NCI-H774 (cell line): Measurements from ENCODE around the gene MYOZ1.
"Not testable (repeated sequence)": the region's sequence is repeated elsewhere in the genome, so short reads cannot be mapped to it uniquely, and the experiment has no call there.

Experiments used
- DNase-seq: peaks from one replicate; lab custom pipeline; 2025; lab: John Stamatoyannopoulos, UW

The MYOZ1 gene, protein sequence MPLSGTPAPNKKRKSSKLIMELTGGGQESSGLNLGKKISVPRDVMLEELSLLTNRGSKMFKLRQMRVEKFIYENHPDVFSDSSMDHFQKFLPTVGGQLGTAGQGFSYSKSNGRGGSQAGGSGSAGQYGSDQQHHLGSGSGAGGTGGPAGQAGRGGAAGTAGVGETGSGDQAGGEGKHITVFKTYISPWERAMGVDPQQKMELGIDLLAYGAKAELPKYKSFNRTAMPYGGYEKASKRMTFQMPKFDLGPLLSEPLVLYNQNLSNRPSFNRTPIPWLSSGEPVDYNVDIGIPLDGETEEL

DNA sequence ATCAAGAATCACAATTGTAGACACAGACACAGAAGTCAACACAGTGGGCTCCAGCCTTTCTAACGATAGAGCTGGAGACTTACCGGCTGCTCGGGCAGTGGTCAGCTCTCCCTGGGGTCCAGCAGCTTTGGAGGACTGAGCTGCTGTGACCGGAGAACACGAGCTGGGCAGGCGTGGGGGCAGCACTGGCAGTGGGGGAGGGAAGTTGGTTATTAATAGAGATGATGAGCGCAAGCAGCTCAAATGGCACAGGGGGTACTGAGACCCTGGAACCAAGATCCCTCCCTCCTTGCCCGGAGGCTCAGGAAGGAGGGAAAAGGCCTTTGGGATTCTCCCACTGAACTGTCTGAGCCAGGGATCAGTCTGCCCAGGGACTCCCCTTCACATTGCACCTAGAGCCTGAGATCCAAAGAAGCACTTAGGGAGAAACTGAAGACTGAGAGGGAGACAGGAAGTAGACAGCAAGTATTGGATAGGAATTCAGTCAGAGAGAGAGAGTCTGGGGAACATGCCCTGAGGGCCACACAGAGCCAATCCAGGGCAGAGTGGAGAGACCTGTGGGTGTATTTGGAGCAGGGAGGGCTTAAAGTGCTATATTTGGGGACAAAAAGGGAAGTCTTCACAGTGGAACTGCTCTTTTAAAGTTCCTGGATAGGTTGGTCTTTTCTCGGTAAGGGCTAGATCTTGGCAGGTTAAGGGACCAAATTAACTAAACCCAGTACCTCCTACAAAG, at the start of gene MYOZ1:
TSS of gene MYOZ1 (minus strand) at position 147 of the 733 bp plus-strand sequence. CDS start 1,457 bp downstream, outside the sequence.
- DNase-seq: no peak

DNA sequence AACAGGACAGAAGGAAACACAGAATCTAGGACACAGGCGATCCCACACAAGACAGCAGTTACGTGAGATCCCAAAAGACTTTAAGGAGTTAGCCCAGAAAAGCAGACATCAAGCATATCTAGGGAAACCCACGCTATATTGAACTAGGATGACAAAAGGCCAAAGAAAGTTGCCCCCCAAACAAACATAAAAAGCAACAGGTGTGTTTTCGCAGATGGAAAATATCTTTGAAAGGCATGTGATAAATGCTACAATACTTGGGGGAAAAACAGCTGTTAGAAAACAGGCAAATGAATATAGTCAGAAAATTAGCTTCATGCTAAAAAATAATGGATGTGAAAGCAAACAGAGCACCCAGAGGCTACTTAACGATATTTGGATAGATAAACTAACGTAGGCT, 49.5 kb upstream of the MYOZ1 start:
- DNase-seq: not testable (repeated sequence)

DNA sequence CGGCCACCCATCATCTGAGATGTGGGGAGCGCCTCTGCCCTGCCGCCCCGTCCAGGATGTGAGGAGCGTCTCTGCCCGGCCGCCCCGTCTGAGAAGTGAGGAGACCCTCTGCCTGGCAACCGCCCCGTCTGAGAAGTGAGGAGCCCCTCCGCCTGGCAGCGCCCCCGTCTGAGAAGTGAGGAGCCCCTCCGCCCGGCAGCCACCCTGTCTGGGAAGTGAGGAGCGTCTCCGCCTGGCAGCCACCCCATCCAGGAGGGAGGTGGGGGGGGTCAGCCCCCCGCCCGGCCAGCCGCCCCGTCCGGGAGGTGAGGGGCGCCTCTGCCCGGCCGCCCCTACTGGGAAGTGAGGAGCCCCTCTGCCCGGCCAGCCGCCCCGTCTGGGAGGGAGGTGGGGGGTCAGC, 48.3 kb upstream of the MYOZ1 start:
- DNase-seq: not testable (repeated sequence)

DNA sequence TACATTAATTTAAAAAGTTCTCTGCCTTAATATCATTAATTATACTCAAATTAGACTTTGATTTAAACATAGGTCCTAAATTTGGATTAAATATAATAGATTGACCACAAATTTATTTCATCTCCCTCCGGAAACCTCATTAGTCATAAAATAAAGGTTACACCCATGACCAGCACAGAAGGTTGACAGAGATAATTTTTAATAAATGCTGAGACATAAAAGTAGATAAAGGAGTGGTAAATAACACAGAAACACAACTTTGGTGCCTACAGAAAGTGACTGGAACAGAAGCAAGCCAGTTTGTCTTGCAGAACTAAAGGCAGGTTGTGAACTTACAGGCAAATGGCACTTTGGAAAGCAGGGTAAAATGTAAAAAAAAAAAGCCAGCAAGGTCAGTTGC, 46.4 kb upstream of the MYOZ1 start:
- DNase-seq: not testable (repeated sequence)

DNA sequence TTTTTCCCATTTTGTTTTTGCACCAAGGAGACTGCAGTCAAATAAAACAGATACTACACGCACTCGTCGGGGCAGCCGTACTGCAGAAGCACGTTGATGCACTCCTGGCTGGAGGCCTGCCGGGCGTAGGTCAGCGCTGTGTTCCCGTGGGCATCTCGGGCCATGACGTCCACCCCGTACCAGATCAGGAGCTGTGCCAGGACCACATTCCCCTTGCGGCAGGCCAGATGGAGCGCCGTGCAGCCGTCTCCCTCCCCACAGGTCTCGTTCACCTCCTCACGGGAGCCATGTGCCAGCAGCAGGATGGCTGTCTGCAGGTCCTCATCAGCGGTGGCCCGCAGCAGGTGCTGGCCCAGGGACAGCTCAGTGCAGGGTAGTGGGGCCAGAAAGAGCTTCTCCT, 33.3 kb upstream of the MYOZ1 start:
- not testable (repeated sequence) for DNase-seq

DNA sequence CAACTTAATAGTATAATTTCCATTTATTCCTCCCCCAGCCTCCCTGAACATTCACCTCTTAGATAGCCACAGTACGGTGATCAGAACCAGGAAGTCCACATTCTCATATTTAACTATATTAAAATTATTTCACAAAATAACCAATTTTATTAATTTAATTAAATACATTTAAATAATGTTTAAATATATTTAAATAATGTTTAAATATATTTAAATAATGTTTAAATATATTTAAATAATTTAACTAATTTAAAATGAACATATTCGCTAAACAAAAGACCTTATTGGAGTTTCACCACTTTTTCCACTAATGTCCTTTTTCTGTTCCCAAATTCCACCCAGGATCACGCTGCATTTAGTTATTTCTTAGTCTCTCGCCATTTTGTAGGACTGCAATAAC, 27.1 kb upstream of the MYOZ1 start:
- DNase-seq: not testable (repeated sequence)

DNA sequence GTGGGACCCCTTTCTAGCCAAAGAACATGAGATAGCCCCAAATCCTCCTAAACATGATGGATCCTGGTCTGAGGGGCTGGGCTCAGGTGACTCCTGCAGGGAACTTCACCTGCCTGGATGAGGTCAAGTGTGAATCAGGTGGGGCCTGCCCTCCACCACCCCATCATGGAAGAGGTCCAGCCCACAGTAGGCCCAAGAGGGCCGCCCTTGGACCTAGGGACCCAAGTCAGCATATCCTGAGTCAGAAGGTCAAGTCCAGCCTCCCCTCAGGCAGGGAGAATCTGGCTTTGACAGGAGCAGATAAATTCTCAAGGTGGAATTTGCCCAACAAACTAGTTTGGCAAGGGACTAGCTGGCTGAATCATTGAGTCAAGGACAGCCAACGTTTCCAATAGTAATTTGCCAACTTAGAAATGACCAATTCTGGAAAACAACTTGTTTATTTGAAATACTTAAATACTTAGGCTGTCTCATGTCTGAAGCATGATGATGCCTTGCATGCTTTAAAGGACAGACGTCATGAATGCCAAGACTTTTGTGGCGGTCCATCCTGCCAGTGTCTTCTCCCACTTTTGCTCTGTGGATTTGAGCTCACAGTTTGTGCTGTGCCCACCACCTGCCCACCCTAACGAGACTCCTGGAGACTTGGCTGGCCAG, 25.0 kb upstream of the MYOZ1 start:
- not testable (repeated sequence) for DNase-seq

DNA sequence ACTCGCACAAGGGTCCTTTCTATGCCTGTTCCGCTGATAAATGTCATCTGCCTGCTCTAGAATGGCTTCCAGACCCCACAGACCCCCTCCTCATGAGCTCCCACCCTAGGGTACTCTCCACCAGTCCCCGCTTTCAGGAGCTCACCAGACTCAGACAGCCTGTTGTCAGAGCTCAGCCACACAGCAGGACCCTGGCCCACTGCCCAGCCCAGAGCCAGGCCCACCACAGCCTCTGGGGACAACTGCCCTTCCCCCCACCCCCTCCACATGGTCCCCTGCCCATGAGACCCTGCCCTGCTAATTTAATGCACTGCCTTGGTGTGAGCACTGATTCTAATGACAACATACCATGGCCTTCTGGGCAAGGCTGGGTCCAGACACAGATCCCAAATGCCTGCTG, 24.3 kb upstream of the MYOZ1 start:
- not testable (repeated sequence) for DNase-seq

DNA sequence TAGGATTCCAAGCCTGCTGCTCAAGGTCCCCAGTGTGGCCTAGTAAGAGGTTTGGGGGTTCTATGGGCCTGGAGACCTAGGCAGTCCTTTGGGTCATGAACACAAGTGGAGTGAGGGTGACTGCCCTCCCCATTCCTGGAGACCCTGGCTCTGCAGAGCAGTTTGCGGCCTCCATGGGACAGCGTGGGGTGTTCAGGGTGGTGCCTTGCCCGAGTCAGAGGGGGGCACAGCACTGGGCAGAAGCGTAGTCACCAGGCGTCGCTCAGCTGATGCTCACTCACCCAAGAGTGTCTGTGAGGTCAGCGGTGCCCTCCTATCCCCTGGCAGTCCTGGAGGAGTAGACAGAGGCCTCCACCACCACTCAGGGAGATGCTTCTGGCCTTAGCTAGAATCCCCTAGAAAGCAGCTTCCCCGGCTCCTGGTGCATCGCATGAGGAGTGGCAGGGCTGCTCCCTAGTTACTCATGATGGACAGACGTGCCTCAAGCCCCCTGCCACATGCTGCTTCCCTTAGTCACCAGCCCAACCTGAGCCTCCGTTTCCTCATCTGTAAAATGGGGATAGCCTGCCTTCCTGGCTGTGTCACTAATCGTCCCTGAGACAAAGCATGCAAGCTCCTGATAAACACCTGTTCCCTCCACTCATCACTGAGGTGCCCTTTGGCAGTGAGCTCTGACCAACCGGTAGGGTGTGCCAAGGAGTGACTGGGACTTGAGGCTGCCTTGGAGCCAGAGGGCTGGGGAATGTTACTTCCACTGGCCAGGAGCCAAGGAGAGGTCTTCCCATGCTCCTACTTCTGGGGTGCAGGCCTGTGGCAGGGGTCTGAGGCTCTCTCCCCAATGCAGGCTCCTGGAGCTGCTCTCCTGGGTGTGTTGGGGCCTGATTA, 23.1 kb upstream of the MYOZ1 start:
- DNase-seq: not testable (repeated sequence)

DNA sequence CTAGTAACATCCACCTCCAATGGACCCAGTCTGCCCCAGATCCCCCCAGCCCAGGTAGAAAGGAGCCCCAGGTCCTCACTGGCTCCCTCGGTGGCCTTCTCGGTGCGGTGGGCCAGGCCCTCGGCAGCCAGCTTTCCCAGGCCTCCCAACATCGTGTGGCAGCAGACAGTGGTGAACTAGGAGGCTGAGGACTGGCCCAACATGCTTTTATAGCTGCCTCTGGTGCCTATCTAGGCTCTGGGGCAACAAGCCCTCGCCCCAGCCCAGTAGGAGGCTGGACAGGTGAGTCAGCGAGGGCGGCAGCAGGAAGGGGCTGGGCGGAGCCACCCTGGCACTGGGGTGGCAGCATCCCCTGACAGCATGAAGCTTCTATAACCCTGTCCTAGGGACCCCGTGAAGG, 22.3 kb upstream of the MYOZ1 start:
- DNase-seq: not testable (repeated sequence)

DNA sequence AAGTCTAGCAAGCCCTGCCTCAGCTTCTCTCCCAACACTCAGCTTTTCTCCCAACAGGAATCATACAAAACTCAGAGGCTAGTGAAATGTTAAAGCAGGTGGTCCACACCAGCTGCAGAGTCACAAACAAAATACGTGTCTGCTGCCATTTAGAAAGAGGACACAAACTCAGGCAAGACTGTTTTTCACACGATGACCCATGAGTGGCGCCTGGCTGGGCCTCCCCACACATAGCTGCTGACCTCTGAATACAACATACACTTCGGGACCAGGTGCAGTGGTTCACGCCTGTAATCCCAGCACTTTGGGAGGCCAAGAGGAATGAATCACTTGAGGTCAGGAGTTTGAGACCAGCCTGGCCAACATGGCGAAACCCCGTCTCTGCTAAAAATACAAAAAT, 21.4 kb upstream of the MYOZ1 start:
- DNase-seq: not testable (repeated sequence)

DNA sequence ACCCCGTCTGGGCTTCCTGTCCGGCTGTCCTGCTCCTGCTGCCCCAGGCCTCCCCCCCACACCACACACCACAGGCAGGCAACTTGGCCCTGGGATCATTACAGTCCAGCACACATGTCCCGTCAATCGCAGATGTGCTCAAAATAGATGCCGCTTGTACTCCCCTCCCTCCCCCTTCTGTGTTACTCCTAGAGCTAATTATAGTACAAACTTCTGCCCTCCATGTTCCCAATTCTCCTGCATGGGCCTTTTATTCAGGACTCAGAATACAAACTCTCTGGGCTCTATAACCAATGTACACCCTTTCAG, 14.7 kb upstream of the MYOZ1 start, which contains the start of gene SYNPO2L:
TSS of gene SYNPO2L (minus strand) at position 40 of the 309 bp plus-strand sequence. CDS start 107 bp downstream, outside the sequence.
- no peak for DNase-seq

DNA sequence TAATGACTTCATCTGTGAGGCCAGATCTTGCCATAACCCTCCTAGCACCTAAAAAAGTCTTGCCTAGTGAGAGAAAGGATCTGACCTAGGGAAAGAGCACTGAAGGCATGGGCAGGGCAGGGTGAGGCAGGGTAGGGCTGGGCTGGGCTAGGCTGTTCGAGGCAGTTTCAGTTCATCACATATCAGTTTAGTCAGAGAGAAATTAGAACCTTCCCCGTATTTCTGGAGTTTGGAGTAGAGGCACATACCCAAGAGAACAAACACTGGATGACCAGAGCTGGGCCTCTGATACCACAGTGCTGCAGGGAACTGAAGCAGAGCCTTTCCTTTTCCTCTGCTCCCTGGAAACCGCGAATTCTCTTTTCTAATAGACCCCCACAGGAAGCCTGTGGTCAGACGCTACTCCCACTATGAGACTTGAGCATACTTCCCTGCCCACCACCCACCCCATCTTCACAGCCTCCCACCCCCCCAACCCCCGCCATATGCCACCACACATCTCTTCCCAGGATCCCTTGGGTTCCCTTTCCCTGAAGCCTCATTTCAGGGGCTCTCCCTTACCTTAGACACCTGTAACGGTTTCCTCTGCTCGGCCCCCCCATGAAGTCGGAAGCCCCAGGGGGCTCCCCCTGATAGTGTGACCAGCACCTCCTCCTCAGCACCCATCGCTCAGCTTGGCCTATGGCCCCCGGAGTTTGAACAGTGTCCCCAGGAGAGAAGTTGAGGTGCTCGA, 14.1 kb upstream of the MYOZ1 start:
- DNase-seq: no peak

DNA sequence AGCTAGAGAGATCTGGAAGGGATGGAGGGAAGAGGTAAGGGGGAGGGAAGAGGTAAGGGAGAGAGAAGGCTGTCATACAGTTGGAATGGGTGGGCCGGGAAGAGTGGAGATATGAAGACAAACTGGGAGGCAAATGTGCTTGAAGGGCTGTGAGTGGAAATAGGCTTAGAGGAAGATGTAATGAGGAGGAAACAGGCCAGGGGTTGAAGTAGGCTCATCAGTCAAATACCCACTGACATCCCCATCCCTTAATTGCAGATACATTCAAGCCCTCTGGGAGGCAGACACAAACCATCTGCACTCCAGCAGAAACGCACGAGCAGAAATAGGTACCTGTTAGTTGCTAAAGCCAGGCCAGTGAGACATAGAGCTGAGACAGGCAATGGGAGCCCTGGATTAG, 12.4 kb upstream of the MYOZ1 start:
- DNase-seq: no peak

DNA sequence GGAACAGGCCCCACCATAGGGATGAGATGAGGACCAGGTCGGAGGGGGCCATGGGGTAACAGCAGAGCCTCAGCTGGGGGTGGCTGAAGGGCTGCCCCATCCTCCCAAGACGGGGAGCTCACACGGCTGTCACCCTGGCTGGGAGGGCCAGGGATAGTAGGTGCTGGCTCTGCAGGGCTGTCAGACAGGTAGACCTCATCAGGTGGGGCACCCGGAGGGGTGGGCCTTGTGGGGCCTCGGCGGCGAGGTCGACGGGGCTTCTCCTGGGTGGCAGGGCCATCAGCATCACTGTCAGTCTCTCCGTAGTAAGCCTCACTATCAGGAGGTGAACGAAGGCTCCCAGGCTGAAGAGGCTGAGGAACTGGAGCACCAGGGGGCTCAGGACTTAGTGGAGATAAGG, 11.9 kb upstream of the MYOZ1 start:
- DNase-seq: no peak

DNA sequence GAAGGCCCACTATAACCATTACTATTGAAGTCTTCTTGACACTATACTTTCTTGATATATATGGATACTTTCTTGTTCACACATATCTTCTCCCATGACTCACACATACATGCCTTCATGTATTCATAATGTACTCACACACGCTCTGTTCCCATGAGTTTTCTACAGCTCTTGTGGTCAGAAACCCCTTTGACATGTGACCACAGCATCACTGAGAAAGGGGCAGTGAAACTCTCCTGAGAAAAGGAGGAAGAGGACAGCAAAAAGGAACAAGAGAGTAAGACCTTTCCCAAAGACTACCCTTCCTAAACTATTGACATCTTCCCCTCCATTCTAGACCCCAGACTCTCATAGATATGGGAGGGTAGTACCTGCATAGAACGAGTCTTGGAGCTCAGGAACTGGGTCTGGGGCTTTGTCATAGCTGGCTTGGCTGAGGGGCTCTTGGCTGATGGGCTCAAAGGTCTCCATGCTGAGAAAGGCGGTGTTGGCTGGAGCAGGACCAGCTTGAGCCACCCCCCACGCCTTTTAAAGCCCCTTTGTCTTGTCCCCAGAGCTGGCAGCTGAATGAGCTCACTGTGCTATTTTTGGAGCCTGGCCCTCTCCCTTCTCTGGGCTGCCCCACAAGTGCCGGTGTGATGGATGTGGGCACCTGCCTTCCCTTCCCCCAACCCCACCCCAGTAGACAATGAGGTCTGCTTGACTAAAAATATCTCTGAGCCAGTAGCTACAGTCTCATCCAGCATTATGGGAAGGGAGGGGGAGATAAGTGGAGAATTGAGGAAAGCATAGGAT, 9.5 kb upstream of the MYOZ1 start:
- no peak for DNase-seq

DNA sequence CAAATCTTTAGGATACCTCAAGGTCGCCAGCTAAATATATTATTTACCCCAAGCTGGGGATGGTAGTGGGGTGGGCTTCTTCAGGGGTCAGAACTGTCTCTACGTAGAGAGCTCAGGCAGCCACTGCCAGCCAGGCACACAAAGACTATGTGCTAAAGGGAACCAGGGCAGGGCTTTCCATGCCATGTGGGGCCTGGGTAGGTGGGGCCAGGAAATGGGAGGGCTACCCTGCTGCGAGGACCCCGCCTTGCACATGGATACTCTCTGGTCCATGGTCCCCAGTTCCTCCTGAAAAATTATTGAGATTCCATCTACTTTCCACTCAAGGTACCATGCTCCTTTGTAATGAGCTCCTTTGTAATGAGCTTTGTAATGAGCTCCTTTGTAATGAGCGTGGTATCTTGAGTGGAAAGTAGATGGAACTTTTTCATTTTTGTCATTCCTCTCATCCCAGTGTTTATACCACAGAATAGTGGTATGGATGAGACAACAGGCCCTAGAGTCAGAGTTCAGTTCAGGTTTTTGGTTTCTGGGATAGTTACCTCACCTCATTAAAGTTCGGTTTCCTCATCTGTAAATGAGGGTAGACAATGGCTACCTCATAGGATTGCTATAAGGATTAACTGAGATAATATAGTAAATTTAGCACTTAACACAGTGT, 8.7 kb upstream of the MYOZ1 start:
- no peak for DNase-seq

DNA sequence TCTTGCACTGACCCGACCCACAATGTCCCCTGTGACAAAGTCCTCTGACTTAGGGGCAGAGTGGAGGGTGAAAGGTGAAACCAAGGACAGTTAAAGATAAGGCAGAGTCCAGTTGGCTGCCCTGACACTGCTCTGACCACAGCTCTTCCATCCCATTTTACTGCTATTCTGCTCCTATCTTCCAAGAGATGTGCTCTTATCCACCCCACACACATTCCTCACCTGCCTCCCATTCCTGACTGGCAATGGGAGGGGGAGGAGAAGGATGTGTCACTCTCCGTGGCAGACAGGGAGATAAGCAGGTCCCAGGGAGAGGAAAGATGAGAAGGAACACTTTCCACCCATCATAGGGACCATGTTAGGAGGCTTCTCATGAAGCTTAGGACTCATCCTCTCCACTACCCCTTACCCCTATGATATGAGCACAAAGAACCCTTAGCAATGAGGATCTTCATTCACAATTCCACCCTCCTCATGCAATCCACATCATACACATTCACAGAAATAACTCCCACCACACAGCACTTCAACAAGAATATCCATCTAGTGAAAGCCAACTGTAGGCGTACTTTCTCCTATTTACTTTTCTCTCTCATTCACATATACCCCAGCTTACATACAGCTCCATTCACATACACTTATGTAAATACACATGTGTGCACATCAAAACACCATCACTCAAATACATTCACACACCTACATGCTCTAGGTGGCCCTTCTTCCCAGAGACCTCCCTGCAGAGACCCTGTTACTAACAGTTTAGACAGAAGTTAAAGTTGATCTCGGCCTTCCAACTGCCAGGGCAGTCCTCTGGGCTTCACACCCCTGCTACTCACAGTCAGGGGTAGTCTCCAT, 7.9 kb upstream of the MYOZ1 start:
- DNase-seq: no peak
